ENCODE measurements around the gene GJA3.

DNA sequence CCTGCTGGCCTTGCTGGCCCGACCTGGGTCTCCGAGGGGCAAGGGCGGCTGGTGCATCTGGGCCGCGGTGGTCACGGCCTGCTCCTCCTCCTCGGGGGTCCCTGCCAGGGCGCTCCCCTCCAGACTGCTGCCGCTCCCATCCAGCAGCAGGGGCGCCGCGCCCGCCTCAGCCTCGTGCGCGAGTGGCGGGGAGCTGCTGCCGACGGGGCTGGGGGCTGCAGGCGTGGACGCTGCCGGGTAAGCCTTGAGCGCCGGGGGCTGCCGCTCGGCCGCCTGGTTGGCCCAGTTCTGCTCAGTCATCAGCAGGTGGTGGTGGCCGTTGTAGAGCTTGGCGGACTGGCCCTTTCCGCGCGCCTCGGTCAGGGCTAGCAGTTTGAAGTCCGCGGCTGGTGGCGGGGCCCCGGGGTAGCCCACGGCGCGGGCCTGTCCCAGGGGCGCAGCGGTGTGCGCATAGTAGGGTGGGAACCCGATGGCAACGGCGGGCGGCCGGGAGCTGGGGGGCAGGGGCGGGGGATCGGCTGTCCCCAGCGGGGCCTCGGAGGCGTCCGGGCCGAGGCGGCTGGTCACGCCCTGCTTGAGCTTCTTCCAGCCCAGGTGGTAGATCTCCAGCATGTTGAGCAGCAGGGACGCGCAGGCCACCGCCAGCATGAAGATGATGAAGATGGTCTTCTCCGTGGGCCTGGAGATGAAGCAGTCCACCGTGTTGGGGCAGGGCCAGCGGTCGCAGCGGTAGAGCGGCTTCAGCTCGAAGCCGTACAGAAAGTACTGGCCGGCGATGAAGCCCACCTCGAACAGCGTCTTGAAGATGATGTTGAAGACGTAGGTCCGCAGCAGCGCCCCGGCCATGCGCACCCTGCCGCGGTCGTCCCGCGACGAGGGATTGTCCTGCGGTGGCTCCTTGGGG is 18.6 kb downstream of the GJA3 start:
- TF ChIP-seq, protein P1, sequence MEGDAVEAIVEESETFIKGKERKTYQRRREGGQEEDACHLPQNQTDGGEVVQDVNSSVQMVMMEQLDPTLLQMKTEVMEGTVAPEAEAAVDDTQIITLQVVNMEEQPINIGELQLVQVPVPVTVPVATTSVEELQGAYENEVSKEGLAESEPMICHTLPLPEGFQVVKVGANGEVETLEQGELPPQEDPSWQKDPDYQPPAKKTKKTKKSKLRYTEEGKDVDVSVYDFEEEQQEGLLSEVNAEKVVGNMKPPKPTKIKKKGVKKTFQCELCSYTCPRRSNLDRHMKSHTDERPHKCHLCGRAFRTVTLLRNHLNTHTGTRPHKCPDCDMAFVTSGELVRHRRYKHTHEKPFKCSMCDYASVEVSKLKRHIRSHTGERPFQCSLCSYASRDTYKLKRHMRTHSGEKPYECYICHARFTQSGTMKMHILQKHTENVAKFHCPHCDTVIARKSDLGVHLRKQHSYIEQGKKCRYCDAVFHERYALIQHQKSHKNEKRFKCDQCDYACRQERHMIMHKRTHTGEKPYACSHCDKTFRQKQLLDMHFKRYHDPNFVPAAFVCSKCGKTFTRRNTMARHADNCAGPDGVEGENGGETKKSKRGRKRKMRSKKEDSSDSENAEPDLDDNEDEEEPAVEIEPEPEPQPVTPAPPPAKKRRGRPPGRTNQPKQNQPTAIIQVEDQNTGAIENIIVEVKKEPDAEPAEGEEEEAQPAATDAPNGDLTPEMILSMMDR (conservative IDR thresholded peaks at IDR 0.05 in 1 of 2, IDR thresholded peaks at IDR 0.05 in 1 of 2; ENCODE audit: low read depth in 1 of 2, low read length in 2 of 2) = no peak
- TF ChIP-seq EZH2 (IDR thresholded peaks at IDR 0.05; ENCODE audit: low read length, missing control alignments) = peak; percentile 67
